Posterior cingulate gyrus (tissue), 11 donors: ENCODE measurements around the gene TPST2.
A peak's percentile ranks its signal among the peaks of the same experiment; 100 is the strongest.

ENCODE experiments used
- DNase-seq, 10 donors: peaks; one replicate each; pipeline versions ENCODE4 v3.0.0 to v3.0.0-alpha.2; 2020 to 2021; ENCODE audit warnings: mixed read lengths in 3 of 10
- intact Hi-C: fragments of 100-400 bp; cut with DNase I; formaldehyde crosslinking; loops from one replicate; pipeline ENCODE4 v1.15.1; 2023

The TPST2 gene

DNA sequence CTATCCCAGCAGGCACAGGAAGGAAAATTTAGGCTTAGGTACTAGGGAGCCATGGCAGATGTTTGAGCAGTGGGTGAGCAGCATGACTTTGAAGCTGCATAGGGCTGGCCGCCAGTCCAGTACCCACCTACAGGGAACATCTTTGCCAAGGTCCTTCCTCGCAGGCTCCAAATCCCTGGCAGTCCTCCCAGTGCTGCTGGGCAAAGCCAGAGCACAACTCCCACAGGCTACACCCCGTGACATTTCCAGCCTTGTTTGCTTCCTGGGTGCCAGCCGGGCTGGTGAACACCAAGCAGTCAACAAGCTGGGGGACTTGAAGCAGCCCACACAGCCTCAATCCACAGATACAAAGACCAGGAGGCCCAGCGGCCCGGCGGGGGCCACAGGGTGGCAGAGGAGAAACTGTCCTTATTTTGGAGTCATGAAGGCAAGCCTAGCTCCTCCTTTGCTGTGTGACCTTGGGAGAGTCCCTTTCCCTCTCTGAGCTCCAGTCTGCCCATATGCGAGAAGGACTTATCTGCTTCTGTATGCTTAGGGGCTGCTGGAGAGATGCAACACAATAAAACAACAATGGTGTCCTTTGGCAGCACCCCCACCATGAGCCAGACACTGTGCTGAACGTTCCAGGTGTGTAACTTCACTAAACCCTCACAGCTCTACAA, 28.0 kb downstream of the TPST2 start:
- intact Hi-C loops: no loop called here
- peak in 8 of 10 donors; percentile 27 to 93 (median 68) for DNase-seq

DNA sequence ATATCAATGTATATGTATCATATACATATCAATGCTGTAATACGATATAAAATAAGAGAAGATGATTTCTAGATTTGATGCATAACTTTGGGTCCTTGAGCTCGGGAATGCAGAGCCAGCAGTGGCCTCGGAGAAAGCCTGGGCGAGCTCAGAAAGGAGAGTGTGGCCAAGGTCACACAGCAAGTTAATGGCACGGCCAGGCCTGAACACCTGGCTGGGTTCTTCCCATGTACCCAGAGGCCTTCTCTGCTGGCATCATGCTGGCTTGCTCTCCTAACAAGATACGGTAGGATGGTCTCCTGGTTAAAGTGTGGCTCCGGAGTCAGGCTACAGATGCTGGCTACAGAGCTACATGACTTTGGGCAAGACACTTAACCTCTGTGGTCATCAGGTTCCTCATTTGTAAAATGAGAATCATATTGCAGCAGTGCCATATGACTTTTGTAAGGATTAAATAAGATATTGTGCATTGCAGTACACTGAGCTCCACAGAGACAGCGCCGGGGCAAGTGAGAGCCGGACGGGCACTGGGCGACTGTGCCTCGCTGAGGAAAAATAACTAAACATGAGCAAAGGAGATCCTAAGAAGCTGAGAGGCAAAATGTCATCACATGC, 29.9 kb downstream of the TPST2 start:
- intact Hi-C loops: no loop called here
- DNase-seq: peak in 2 of 10 donors; percentile 40 to 79

DNA sequence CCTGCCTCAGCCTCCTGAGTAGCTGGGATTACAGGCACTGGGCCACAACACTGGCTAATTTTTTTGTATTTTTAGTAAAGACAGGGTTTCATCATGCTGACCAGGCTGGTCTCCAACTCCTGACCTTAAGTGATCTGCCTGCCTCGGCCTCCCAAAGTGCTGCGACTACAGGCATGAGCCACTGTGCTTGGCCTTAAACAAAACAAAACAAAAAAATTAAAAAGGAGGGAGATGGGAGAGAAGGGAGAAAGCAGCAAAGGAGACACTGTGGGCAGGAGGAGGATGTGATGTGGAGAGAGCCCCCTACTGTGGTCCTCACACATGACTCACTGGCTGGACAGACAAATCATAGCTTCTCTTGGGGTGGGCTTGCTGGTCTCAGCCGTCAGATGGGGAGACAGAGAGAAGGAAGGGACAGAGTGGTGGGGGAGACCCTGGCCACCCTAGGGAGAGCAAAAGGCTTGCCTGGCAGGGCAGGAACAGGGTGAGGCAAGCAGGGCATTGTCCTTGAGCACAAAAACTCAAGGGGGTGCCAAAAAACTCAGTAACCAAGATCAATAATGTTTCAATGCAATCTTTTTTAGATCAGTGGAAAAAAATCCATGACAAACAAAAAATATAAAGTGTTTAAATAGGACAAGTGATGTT, 31.6 kb downstream of the TPST2 start:
- intact Hi-C loops: no loop called here
- DNase-seq: peak in 1 of 10 donors; percentile 44

DNA sequence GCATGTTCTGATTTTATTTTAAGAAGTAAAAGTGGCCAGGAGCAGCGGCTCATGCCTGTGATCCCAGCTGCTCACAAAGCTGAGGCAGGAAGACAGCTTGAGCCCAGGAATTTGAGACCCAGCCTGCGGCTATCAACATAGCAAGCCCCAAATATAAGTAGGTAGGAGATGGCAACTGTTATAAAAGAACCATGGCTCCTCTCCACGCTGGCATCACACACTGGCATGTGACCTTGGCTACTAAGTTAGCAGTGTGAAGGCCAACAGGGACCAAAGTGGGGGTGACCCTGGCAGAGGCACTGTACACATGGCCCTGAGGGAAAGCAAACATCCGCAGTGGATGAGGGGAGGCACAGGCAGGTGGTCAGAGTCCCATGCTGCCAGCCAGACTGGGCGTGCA, 33.0 kb downstream of the TPST2 start:
- peak in 4 of 10 donors; percentile 23 to 90 (median 66) for DNase-seq
- intact Hi-C loops: no loop called here

DNA sequence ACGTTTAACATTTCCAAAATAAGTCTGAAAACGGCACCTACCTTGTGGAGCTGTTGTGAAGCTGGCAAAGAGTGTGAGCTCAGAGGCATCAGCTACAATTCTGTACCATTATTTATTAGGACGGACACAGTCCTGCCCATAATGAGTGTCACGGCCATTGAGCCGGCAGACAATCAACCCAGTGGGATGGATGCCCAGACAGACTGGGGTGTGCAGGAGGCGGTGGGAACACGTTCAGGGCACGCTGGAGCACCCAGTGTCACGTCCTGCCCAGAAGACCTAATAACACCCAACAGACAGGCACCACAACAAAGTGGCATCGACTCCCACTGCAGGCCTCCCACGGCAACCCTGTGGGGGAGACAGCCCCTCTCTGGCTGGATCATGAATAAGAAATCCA, 34.5 kb downstream of the TPST2 start:
- intact Hi-C loops: no loop called here
- peak in 2 of 10 donors; percentile 60 to 76 for DNase-seq

DNA sequence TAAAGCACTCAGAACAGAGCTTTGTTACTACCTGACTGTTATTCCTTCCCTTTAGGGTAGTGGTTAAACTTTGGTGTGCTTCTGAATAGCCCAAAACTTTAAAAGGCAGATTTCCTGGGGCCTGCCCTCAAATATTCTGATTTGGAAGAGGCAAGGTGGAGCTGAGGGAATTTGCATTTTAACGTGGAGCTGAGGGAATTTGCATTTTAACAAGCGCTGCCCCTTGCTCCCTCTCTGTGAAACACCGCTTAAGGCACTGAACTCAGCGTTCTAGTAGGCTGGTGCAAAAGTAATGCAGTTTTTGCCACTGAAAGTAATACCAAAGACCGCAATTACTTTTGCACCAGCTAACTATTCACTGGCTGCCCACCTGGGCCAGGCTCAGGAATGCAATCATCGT, 35.0 kb downstream of the TPST2 start:
- DNase-seq: peak in 1 of 10 donors; percentile 9
- intact Hi-C loops: no loop called here

DNA sequence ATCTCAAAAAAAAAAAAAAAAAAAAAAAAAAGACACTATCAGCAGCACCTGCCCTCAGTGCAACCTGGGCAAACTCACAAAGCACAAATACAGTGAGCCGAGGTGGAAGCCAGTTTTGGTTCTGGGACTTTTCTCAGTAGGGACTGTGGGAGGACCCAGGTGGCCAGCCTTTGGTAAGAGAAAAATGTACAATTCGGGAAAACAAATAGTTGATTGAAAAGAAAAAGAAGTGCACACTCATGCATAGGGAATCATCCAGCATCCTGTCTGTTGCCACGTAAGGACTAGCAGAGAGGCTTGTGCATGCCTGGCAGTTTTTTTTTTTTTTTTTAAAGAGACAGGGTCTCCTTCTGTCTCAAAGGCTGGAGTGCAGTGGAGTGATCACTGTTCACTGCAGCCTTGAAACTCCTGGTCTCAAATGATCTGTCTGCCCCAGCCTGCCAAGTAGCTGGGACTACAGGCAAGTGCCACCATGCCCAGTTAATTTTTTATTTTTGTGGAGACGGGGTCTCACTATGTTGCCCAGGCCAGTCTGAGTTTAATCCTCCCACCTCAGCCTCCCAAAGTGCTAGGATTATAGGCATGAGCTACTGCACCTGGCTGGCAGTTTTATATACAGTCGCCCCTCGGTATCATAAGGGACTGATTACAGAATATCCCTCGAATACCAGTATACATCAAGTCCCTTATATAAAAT, 36.7 kb downstream of the TPST2 start:
- intact Hi-C loops: no loop called here
- peak in 1 of 10 donors; percentile 29 for DNase-seq

DNA sequence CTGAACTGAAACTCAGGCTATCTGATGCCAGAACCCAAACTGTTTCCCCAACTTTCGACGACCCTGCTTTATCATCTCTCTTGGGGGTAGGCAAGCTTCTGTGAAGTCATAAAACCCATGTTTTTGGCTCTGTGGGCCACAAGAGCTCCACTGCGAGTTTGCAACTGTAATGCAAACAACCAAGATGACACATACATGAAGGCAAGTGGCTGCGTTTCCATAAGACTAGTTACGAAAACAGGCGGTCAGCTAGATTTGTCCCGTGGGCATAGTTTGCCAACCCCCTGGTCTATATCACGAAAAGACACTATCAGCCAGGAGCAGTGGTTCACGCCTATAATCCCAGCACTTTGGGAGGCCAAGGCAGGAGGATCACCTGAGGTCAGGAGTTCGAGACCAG, 37.5 kb downstream of the TPST2 start:
- intact Hi-C loops: no loop called here
- peak in 1 of 10 donors; percentile 1 for DNase-seq

DNA sequence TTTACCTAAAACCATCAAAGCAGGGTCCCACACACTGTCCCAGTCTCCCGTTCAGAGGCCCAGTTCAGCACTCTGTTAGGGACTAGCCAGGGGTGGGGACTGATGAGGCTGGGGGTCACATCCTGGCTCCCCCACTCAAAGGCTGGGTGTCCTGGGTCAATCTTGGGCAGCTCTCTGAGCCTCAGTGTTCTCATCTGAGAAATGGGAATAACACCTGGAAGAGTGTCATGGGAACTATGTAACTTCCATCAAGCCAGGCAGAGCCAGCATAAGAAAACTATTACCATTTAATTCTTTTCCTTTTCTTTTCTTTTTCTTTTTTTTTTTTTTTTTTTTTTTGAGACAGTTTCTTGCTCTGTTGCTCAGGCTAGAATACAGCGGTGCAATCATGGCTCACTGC, 38.4 kb downstream of the TPST2 start:
- DNase-seq: peak in 2 of 10 donors; percentile 24 to 26
- intact Hi-C loops: no loop called here

DNA sequence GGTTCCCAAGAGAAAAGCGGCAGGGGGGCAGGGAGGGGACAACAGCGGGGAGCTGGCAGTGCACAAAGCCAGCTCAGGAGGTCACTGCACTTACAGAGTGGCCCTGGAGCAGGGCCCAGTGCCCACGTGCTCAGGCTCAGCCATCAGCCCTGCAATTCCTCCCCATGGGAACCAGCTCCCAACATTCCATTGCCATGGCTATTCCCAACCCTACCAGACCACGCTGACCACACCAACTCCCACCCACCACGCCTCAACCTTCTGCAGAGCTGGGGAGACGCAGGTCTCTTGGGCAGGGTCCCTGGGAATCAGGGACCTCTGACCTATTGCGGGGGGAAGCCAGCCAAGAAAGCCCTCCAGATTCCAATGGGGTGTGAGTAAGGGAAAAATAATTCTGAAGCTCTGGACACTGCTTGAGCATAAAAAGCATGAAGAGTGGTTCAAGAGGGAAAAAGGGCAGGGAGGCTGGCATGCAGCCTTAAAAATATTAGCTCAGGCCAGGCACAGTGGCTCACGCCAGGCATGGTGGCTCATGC, 39.4 kb downstream of the TPST2 start:
- intact Hi-C loops: no loop called here
- DNase-seq: peak in 5 of 10 donors; percentile 31 to 80 (median 36)

DNA sequence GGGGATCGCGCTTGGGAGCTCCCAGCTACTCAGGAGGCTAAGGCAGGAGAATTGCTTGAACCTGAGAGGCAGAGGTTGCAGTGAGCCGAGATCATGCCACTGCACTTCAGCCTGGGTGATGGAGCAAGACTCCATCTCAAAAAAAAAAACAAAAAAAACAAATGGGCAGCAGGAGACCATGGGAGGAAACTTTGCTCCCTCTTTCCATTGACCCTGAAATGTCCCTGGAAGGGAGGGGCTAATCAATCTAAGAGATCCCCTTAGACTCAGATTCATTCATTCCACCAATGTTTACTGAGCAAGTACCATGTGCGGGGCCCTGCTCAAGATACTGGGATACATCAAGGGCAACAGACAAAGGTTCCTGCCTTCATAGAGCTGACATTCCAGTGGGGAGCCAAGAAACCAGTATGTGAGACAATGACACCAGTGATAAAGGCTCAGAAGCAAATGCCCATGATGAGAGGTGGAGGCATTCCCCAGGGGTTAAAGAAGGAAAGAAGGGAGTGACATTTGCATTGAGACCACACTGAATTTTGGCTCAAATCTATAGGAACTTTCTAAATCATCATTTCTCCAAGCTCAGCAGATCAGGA, 39.9 kb downstream of the TPST2 start:
- intact Hi-C loops: no loop called here
- no peak for DNase-seq

DNA sequence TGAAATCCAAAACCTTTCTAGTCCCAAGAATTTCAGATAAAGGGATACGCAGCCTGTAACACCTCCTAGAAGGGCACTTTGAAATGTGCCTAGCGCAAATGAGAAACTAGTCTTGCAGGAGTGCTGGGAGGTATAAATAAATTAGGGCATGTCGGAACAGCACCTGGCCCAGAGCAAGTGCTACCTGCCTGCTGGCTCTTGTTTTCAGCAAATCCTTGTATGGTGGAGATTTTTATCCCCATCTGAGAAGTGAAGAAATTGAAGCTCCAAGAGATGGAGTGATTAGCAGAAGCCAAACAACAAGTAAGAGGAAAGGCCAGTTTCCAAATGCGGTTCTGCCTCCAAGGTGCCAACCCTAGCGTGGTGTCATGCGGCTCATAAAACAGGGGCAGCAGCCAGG, 40.9 kb downstream of the TPST2 start:
- intact Hi-C loops: no loop called here

DNA sequence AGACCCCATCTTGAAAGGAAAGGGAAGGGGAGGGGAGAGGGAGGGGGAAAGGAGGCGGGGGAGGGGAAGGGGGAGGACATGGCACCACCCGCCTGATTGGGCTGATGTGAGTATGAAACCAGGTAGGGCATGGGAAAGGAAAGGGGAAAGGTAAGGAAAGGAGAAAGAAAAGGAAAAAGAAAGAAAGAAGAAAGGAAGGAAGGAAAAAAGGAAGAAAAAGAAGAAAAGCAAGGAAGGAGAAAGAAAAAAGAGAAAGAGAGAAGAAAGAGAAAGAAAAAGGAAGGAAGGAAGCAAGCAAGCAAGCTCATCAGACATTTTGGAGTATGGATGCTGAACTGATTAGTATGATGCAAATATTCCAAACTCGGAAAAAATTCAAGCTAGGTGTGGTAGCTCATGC, 41.6 kb downstream of the TPST2 start:
- intact Hi-C loops: no loop called here
- DNase-seq: no peak

More for the DNA sequence above, 40.9 kb downstream of the TPST2 start:
- DNase-seq: peak in 2 of 10 donors; percentile 2 to 38

DNA sequence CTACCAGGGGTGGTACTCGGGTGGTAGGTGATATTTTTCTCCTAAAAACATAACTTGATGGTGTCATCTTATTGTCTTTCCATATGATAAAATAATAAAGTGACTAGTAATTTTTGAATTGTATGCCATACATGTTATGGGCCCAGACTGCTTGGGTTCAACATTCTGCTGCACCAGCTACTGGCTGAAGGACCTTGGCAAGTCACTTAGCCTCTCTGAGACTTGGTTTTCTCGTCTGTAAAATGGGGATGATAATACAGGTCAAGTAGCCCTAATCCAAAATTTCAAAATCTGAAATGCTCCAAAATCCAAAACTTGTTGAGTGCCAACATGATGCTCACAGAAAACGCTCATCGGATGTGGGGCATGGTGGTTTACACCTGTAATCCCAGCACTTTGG, 42.1 kb downstream of the TPST2 start:
- intact Hi-C loops: no loop called here
- DNase-seq: no peak

DNA sequence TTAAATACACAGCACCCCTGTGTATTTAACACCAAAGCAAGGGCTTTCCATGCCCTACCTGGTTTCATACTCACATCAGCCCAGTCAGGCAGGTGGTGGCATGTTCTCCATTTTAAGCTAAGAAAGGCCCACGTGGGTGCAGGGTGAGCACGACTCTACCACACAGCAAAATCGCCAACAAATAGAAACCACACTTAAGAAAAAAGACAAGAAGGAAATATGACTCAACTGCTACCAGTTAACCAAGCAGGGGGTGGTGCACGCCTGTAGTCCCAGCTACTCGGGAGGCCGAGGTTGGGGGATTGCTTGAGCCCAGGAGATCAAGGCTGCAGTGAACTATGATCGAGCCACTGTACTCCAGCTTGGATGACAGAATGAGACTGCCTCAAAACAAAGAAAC, 42.5 kb downstream of the TPST2 start:
- peak in 2 of 10 donors; percentile 17 to 38 for DNase-seq
- intact Hi-C loops: no loop called here

DNA sequence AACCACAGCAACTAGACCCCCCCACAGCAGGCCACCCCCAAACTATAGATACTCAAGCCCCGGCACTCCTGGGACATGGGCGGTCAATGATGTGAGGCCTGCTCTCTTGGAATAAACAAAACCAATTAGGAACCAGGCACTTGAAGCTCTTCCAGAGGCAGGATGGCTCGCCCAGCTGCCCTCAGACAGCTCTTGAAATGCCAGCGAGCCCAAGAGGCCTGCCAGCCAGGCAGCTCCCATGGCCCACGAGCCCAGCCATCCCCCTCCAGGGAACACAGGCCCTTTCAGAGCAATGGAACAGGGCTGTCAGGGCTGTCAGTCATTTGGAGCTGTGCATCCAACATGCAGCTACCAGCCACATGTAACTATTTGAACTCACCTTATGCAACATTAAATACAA, 43.6 kb downstream of the TPST2 start:
- DNase-seq: peak in 4 of 10 donors; percentile 30 to 83 (median 64)
- intact Hi-C loops: no loop called here

DNA sequence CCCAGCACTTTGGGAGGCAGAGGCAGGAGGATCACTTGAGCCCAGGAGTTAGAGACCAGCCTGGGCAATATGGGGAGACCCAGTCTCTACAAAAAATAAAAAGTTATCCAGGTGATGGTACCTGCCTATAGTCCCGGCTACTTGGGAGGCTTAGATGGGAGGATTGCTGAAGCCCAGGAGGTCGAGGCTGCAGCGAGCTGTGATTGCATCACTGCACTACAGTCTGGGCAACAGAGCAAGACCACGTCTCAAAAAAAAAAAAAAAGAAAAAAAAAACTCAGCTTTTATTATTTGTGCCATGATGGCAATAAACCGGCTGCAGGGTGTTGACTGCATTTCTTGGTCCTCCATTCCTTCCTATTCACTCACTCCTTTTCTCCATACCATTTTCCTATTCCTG, 44.1 kb downstream of the TPST2 start:
- intact Hi-C loops: no loop called here
- DNase-seq: peak in 2 of 10 donors; percentile 7 to 61

DNA sequence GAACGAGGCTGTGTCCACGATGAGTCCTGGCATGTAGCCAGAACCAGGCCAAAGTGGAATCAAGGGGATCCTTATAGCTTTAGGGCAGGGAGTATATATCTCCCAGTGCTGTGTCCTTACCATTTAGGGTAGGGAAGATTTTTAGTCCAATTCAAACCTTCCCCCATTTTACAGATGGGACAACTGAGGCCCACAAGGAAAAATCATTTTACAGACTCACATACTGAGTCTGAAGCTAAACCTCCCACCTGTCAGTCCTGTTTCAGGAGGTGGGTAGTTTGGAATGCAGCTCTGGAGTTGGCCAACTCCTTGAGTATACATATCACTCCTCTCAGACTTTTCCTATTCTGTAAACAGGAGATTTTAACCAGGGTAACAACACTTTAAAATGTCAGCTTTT, 44.5 kb downstream of the TPST2 start:
- intact Hi-C loops: no loop called here
- no peak for DNase-seq

DNA sequence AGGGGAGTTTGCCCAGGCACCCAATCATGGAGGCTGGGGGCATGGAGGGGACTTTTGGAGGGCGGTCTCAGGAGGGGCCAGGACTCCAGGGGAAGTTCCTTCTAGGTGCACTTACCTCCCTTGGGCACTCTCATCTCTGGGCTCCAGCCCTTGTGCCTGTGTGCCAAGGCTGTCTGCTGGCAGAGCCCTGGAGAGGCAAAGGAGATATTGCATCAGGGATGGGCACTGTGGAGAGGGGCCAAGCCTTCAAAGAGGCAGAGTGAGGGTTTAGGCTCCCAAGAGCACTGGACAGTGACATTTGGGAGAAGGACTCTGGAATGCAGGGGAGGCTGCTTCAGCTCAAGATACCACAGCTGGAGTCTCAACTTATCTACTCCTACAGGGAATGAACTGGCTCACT, 45.4 kb downstream of the TPST2 start:
- peak in 2 of 10 donors; percentile 34 to 45 for DNase-seq
- intact Hi-C loops: no loop called here

DNA sequence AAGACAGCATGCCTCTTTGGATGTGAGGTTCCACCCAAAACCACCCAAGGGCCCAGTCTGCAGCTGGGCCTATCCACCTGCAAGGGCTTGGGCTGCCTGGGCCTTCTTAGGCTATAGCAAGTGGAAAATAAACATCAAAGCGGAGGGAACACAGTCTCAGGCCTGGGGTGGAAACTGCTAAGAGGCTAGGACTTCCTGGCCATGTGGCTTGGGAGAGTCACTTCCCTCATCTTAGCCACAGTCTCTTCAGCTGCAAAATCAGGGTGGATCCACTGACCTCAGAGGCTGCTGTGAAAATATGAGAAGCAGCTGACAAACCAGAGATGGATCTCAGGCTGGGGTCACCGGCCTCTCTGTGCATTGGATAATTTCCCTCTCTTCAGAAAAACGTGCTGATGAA, 47.1 kb downstream of the TPST2 start:
- intact Hi-C loops: no loop called here
- peak in 2 of 10 donors; percentile 31 to 71 for DNase-seq
